GM12878 (cell line): ENCODE data around the gene SPAG17. TPM values are rescaled to one million over a fixed set of nuclear protein-coding genes. Genes with fewer than 3 reads are reported as not detected.

Experiments used
- ATAC-seq: fragments of 200-7000 bp; cut with Tn5 transposase; 3 replicates; pipeline ENCODE4 v1.9.1; 2020; ENCODE audit warnings: mild to moderate bottlenecking, moderate library complexity
- BruUV-seq: library from RNA; stranded (reverse); fragments of 400-500 nt; replicated peaks from 2 replicates; lab custom pipeline; 2021; lab: Mats Ljungman, UMichigan
- CTCF ChIA-PET: fragments of 300-600 bp; sonication (Branson Sonifier 250); formaldehyde crosslinking; extraction: SDS; loops from one replicate; lab custom pipeline; 2021; ENCODE audit warnings: inconsistent platforms; lab: Yijun Ruan, JAX
- POLR2A ChIA-PET: fragments of 350-600 bp; formaldehyde crosslinking; extraction: SDS; loops from one replicate; lab custom pipeline; 2021; ENCODE audit warnings: inconsistent platforms; lab: Charles Lee
- RAD21 ChIA-PET: fragments of 300-600 bp; sonication (Branson Sonifier 250); formaldehyde crosslinking; loops from one replicate; lab custom pipeline; 2023; ENCODE audit warnings: antibody characterized with exemption; ENCODE audit not compliant: unreplicated experiment; lab: Charles Lee
- SMC1A ChIA-PET: fragments of 300-600 bp; sonication (Branson Sonifier 250); formaldehyde crosslinking; loops from one replicate; lab custom pipeline; 2023; ENCODE audit not compliant: unreplicated experiment, uncharacterized antibody; lab: Charles Lee
- DNase-seq: peaks from one replicate; pipeline ENCODE4 v3.0.0-alpha.2; 2011; ENCODE audit warnings: low read depth, low spot score
- FAIRE-seq: peaks from 3 replicates; lab custom pipeline; 2011; peaks lifted over from hg19 to GRCh38; lab: Jason Lieb, UNC
- H2AFZ ChIP-seq: 2 replicates; pipeline ENCODE4 v1.6.0; 2011; ENCODE audit warnings: low read depth, low read length, control low read depth; ENCODE audit not compliant: control insufficient read depth
- H3K27ac ChIP-seq: 2 replicates; pipeline ENCODE4 v1.5.1; 2011; ENCODE audit warnings: control low read depth; ENCODE audit not compliant: control insufficient read depth, insufficient read depth
- H3K27me3 ChIP-seq, 2 experiments: replicated peaks in 1 of 2; 2 replicates each; pipeline versions ENCODE4 v1.6.0 to v1.6.1; 2011; ENCODE audit warnings: low read length in 1 of 2; ENCODE audit not compliant: control insufficient read depth in 2 of 2, insufficient read depth in 2 of 2
- H3K36me3 ChIP-seq, 2 experiments: 2 replicates each; pipeline ENCODE4 v1.5.1; 2011; ENCODE audit warnings: low read length in 1 of 2; ENCODE audit not compliant: control insufficient read depth in 2 of 2, insufficient read depth in 2 of 2
- H3K4me1 ChIP-seq: 2 replicates; pipeline ENCODE4 v1.6.1; 2011; ENCODE audit warnings: mild to moderate bottlenecking, low read length, moderate library complexity, mixed read lengths; ENCODE audit not compliant: control insufficient read depth, insufficient read depth
- H3K4me2 ChIP-seq: 2 replicates; pipeline ENCODE4 v1.6.0; 2011; ENCODE audit warnings: control low read depth; ENCODE audit not compliant: control insufficient read depth, insufficient read depth
- H3K4me3 ChIP-seq: fragments of 200-600 bp; sonication (generic); 2 replicates; pipeline ENCODE4 v1.5.1; 2016
- H3K79me2 ChIP-seq: 2 replicates; pipeline ENCODE4 v1.6.0; 2011; ENCODE audit warnings: low read length; ENCODE audit not compliant: control insufficient read depth, insufficient read depth
- H3K9ac ChIP-seq: 2 replicates; pipeline ENCODE4 v1.8.0; 2011; ENCODE audit warnings: low read length, control low read depth, mixed read lengths; ENCODE audit not compliant: control insufficient read depth, insufficient read depth
- H3K9me3 ChIP-seq: replicated peaks from 3 replicates; pipeline ENCODE4 v1.5.1; 2011; ENCODE audit warnings: mild to moderate bottlenecking, low read length; ENCODE audit not compliant: control insufficient read depth, insufficient read depth
- H4K20me1 ChIP-seq: 2 replicates; pipeline ENCODE4 v1.6.0; 2011; ENCODE audit not compliant: control insufficient read depth, insufficient read depth
- ASH2L ChIP-seq: fragments of 300-600, 200-600 bp; sonication (generic); IDR thresholded peaks from 2 replicates; pipeline ENCODE4 v1.6.1; 2017; ENCODE audit warnings: low read depth, mild to moderate bottlenecking, borderline replicate concordance
- CBFB ChIP-seq: IDR thresholded peaks from 2 replicates; pipeline ENCODE4 v1.6.1; 2016; ENCODE audit warnings: antibody characterized with exemption, low read depth
- CBX3 ChIP-seq: fragments of 200-600 bp; sonication (generic); IDR thresholded peaks from 2 replicates; pipeline ENCODE4 v1.6.1; 2016; ENCODE audit warnings: low read depth, borderline replicate concordance
- EED ChIP-seq: sonication (generic); IDR thresholded peaks from 2 replicates; pipeline ENCODE4 v1.6.1; 2016; ENCODE audit warnings: antibody characterized with exemption, low read depth
- GATAD2B ChIP-seq: fragments of 450-650 bp; conservative IDR thresholded peaks from 2 replicates; pipeline ENCODE4 v1.6.1; 2017; ENCODE audit warnings: low read depth, mild to moderate bottlenecking, moderate library complexity
- MEF2B ChIP-seq: fragments of 450-650 bp; IDR thresholded peaks from 2 replicates; pipeline ENCODE4 v1.6.1; 2018; ENCODE audit warnings: mild to moderate bottlenecking, moderate library complexity; ENCODE audit not compliant: partially characterized antibody, poor library complexity, severe bottlenecking
- STAT1 ChIP-seq: fragments of 450-650 bp; conservative IDR thresholded peaks from 2 replicates; pipeline ENCODE4 v1.6.1; 2014; ENCODE audit warnings: antibody characterized with exemption, mild to moderate bottlenecking
- SUZ12 ChIP-seq: fragments of 200-600 bp; sonication (generic); IDR thresholded peaks from one replicate; pipeline ENCODE4 v1.6.1; 2018; ENCODE audit warnings: antibody characterized with exemption, mild to moderate bottlenecking; ENCODE audit not compliant: unreplicated experiment
- TCF7 ChIP-seq: IDR thresholded peaks from 2 replicates; pipeline ENCODE4 v1.6.1; 2014; ENCODE audit warnings: antibody characterized with exemption, borderline replicate concordance
- ZNF274 ChIP-seq: IDR thresholded peaks from one replicate; pipeline ENCODE4 v1.8.0; 2011; ENCODE audit not compliant: insufficient read length, insufficient read depth
- WGBS: methylation state at CpG from one replicate; pipeline ENCODE4 v1.1.6; 2016; ENCODE audit warnings: low lambda C conversion rate; ENCODE audit not compliant: insufficient replicate concordance, insufficient coverage; ENCODE audit errors: missing lambda C conversion rate; 5-methylcytosine and 5-hydroxymethylcytosine counted together
- in situ Hi-C: fragments of 300-500 bp; cut with MboI; formaldehyde crosslinking; loops from 9 replicates; pipeline ENCODE4 v1.14.3; 2018; ENCODE audit warnings: mixed read lengths
- intact Hi-C: fragments of 100-400 bp; cut with micrococcal nuclease; formaldehyde crosslinking; loops from one replicate; pipeline ENCODE4 v1.14.2; 2022; ENCODE audit not compliant: unreplicated experiment
- polyA plus RNA-seq, 11 experiments: library from polyadenylated mRNA; depleted of rRNA in 4 of 11; unstranded in 6 of 11; stranded (reverse) in 5 of 11; fragments of >200 nt; fragmentation: Nextera tagmentation in 4 of 11; fragmentation: Illumina TruSeq in 1 of 11; extraction: Ambion mirVana in 4 of 11; extraction: Trizol in 1 of 11; gene quantifications; 1 replicate in 1 of 11; 2 replicates in 10 of 11; pipeline versions ENCODE4 v1.2.1 to v1.2.3, GENCODE V29; 2011 to 2016; ENCODE audit warnings: inconsistent platforms in 2 of 11, missing spikeins in 2 of 11, low read depth in 1 of 11
- total RNA-seq, 4 experiments: library from RNA; depleted of rRNA in 3 of 4; stranded (reverse); fragments of >200 nt in 3 of 4; fragmentation: Illumina TruSeq in 1 of 4; extraction: Trizol in 1 of 4; gene quantifications; 2 replicates each; pipeline versions ENCODE4 v1.2.1 to v1.2.3, GENCODE V29; 2013 to 2021
- TF ChIP-seq, protein P1 (sequence below): IDR thresholded peaks from 2 replicates; pipeline ENCODE4 v1.6.1; 2011; ENCODE audit warnings: mild to moderate bottlenecking, low read depth, low read length, moderate library complexity; ENCODE audit not compliant: insufficient replicate concordance
- TF ChIP-seq, protein P2 (sequence below): fragments of 450-650 bp; IDR thresholded peaks from 2 replicates; pipeline ENCODE4 v1.6.1; 2016; ENCODE audit warnings: mild to moderate bottlenecking

Gene SPAG17
- total and polyA plus RNA-seq, 10 of the 15 experiments (the other 5 are each of a cell fraction or from before 2014, with no cell fraction given), result 0.02 to 0.16 (median 0.03) TPM; not detected in 7

DNA sequence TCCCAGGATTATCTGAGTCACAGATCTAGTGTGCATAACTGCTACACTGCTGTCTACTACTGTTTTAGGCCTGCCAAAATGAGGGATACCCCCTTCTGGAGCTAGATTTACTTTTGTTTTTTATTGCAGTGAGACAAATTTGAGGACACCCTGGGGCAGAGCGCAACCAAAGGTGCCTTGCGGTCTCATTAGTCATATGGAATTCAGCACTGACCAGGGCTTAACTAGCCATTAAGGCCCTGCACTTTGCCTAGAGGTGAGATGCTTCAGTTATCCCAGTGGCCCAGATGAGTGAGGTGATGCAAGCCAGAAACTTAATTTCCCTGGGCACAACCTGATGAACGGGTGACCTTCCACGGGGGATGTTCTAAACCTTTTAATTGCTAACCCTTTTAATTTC is 998 bp upstream of the SPAG17 start:
- ChIA-PET SMC1A (no interaction called here), CTCF (interaction anchor here (1.3 kb wide), 1 partner anchor 18 kb away, joined by 3 read pairs; no protein-coding TSS in a partner anchor), RAD21 (no interaction called here), POLR2A (no interaction called here)
- Histone ChIP-seq H3K9me3 (no peaks in the 10 kb centered on the region), H3K79me2 (no peaks in the 10 kb centered on the region), H3K27ac (no peak overlapping the region), H3K4me3 (no peak overlapping the region), H3K9ac (no peak overlapping the region), H4K20me1 (no peaks in the 10 kb centered on the region), H3K27me3 (no peaks in the 10 kb centered on the region), H3K36me3 (no peaks in the 10 kb centered on the region), H2AFZ (no peak overlapping the region), H3K4me1 (no peaks in the 10 kb centered on the region), H3K4me2 (no peak overlapping the region)
- intact Hi-C loops (no loop called here), in situ Hi-C loops (no loop called here)
- BruUV-seq, result no TSS peak
- DNase-seq, result no peak
- ATAC-seq, result no peak
- no peak for TF ChIP-seq ASH2L
- no peak for TF ChIP-seq TCF7
- no peak for TF ChIP-seq ZNF274
- TF ChIP-seq, protein P1, sequence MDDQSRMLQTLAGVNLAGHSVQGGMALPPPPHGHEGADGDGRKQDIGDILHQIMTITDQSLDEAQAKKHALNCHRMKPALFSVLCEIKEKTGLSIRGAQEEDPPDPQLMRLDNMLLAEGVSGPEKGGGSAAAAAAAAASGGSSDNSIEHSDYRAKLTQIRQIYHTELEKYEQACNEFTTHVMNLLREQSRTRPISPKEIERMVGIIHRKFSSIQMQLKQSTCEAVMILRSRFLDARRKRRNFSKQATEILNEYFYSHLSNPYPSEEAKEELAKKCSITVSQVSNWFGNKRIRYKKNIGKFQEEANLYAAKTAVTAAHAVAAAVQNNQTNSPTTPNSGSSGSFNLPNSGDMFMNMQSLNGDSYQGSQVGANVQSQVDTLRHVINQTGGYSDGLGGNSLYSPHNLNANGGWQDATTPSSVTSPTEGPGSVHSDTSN, result no peak
- TF ChIP-seq, protein P2, sequence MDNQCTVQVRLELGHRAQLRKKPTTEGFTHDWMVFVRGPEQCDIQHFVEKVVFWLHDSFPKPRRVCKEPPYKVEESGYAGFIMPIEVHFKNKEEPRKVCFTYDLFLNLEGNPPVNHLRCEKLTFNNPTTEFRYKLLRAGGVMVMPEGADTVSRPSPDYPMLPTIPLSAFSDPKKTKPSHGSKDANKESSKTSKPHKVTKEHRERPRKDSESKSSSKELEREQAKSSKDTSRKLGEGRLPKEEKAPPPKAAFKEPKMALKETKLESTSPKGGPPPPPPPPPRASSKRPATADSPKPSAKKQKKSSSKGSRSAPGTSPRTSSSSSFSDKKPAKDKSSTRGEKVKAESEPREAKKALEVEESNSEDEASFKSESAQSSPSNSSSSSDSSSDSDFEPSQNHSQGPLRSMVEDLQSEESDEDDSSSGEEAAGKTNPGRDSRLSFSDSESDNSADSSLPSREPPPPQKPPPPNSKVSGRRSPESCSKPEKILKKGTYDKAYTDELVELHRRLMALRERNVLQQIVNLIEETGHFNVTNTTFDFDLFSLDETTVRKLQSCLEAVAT, result no peak
- no peak for TF ChIP-seq CBX3
- no peak for TF ChIP-seq EED
- no peak for TF ChIP-seq STAT1
- no peak for TF ChIP-seq MEF2B
- TF ChIP-seq SUZ12, result no peak
- TF ChIP-seq CBFB, result no peak
- TF ChIP-seq GATAD2B, result no peak
- no peak for FAIRE-seq
- 77% methylated on average over 4 of the region's 4 CpGs for WGBS
